Ureter (tissue), 1 donor: Measurements from ENCODE around the gene TBC1D4. TPM values are rescaled to one million over a fixed set of nuclear protein-coding genes. Genes with fewer than 3 reads are reported as not detected.
"Not testable (repeated sequence)": the region's sequence is repeated elsewhere in the genome, so short reads cannot be mapped to it uniquely, and the experiment has no call there.

Experiments
- DNase-seq: peaks from one replicate; pipeline ENCODE4 v3.0.0-alpha.2; 2020; ENCODE audit warnings: low spot score
- total RNA-seq: library from RNA; stranded (reverse); gene quantifications from one replicate; pipeline ENCODE4 v1.2.4, GENCODE V29; 2023
- donor health status: DM: yes; HTN: yes; CAD: no.

Gene TBC1D4
- total RNA-seq, 1 donor from 2014 or later, result 28.3 TPM

DNA sequence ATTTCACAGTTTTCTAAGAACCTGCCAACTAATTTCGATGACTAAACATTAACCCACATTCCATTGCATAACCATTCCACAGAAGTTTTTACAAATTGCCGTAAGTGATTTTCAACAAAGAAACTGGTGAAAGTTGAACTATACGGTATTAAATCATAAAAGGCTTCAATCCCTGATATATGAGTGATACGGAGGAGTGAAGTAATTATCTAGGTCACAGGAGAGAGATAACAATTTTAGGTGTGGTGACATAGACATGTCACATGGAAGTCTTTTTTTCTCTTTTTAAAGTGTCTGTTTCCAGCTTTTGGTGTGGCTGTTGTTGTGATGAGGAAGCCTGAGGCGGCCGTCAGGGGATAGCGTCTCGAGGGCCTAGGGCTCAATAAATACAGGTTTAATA is 29.4 kb downstream of the TBC1D4 start:
- no peak for DNase-seq

DNA sequence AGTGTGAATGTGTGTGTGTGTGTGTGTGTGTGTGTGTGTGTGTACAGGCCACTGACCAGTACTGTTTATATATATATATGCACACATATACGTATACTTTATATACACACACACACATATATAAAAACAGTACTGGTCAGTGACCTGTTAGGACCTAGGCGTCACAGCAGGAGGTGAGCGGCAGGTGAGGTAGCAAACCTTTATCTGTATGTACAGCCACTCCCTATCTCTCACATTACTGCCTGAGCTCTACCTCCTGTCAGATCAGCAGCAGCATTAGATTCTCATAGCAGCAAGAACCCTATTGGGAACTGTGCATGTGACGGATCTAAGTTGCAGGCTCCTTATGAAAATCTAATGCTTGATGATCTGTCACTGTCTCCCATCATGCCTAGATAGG is 34.5 kb downstream of the TBC1D4 start:
- DNase-seq, result no peak

- DNase-seq, result no peak
Observed at GRCh38 chr13:75446874-75447273, 35.1 kb downstream of the TBC1D4 start.

GRCh38 chr13:75445717-75446499 is 36.1 kb downstream of the TBC1D4 start:
- DNase-seq, result no peak

- no peak for DNase-seq
Observed at GRCh38 chr13:75444016-75444415, 38.0 kb downstream of the TBC1D4 start.

DNA sequence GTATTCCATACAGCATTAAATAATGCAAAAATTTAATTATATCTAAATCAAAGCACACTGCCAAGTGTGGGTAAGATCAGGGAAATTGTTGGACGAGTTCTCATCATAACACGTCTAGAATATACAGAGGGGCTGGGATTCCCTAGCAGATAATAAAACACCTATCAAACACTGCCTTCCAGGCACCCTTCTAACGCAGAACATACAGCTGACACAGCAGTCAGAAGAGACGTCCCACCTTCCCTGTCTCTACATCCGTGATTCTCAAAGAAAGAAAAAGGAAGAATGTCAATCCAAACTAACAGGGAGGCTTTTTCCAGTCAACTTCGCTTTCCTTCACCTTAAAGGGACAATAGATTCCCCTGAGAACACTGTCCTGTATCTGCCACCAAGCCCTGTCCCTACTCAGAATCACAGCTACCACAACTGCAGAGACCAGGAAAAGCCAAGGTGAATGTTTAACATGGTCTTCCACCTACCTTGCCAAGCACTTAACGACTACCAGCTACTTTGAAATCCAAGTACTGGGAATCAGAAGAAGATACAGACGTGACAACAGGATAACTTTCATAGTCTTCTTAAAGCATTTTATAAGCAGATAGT is 38.5 kb downstream of the TBC1D4 start:
- DNase-seq, result no peak

GRCh38 chr13:75442736-75443234 is 39.2 kb downstream of the TBC1D4 start:
- no peak for DNase-seq

DNA sequence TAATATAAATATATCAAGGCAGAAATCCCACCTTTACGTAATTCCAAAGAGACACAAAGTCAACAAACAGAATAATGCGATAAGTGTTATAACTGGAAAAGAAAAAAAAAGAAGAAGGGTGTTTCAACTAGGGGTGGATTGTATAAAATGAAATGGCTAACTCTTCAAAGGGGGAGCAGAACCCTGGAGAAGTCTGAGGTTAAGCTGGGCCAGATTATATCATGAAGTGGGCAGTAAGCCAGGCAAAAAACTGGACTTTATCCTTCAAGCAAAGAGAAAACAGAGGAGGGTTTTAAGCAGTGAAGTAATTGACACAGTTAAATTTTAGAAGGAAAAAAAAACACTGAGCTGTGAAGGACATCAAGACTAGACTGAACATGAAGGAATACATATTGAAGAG is 41.9 kb downstream of the TBC1D4 start:
- DNase-seq, result no peak

DNA sequence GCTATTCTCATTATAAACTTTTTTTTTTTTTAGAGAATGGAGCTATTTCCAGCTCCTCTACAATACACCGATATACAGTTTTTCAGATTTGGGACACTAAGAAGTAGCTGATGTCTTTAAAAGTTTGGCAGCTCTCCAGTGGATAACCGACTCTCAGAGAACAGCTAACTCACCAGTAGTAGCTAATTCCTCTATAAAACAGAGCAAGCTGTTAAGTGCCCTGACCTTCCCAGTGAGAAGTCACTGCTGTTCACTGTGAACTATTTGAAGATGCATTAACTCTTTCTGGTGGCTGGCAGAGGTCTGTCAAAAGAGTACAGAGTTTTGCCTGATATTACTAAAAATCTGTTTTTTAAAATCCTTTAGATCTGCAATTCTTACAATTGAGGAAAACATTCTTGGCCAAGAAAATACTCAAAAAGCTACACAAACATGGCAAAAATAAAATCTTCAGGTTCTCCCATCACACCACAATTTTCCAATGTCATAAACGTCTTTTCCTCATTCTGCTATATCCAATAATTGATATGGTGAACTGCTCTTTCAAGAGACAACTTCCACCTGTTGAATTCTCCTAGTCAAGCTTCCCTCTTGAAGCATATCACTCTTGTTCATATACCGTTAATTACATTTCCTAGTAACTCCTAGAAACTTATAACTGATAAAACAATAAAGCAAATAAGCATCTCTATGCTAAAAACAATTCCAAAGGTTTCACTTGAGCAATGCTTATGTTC is 44.2 kb downstream of the TBC1D4 start:
- no peak for DNase-seq

- DNase-seq, result not testable (repeated sequence)
Observed at GRCh38 chr13:75434126-75434525, 47.8 kb downstream of the TBC1D4 start.

DNA sequence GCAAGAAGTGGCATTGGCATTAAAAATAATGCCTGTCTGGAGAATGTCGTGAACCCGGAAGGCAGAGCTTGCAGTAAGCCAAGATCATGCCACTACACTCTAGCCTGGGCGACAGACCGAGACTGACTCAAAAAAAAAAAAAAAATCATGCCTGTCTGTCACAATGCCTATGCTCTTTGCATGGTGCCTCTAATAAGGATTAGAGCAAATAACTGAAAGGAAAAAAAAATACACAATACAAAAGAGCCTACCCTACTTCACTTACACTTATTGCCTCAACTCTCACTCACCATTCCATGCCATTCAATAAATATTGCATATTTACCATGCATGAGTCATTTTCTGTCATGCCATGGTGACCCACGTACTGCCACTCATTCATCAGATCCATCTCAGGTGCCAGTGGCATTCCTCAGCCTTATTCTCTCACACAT is 49.1 kb downstream of the TBC1D4 start:
- DNase-seq, result no peak

DNA sequence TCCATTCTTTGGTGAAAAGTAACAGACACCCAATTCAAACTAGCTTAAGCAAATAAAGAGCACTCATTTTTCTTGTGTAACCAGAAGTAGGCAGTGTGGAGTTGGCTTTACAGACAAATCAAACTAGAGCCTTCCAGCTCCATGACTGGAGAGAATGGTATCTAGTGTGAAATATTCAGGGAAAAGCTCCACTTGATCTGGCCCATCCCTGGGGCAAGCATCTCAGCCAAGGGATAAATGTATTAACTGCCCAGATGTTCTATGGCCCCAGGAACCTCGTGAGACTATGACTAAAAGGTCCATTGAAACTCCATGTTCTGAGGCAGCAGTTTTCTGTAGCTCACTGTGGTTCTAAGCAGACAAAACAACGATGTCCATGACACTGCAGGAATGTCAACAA is 49.9 kb downstream of the TBC1D4 start:
- no peak for DNase-seq

GRCh38 chr13:75430436-75431209 is 51.3 kb downstream of the TBC1D4 start:
- no peak for DNase-seq

DNA sequence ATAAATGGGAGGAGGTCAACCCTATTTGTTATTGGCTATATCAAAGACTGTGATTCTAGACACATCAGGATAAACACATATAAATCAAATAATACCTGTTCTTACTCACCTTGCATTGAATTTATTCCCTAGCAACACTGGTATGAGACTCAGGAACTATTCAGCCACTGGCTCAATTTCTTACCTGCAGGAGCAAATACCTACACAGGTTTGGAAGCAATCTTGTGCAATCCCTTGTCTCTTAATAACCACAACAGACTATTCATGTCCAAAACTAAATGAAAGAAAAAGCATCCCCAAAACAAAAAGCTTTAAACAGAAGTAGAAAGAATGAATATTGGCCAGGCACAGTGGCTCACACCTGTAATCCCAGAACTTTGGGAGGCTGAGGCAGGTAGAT is 55.5 kb downstream of the TBC1D4 start:
- no peak for DNase-seq

GRCh38 chr13:75425216-75426009 is 56.6 kb downstream of the TBC1D4 start:
- DNase-seq, result no peak

- no peak for DNase-seq
Observed at GRCh38 chr13:75423946-75424345, 58.0 kb downstream of the TBC1D4 start.

- DNase-seq, result no peak
Observed at GRCh38 chr13:75422028-75422427, 59.9 kb downstream of the TBC1D4 start.

DNA sequence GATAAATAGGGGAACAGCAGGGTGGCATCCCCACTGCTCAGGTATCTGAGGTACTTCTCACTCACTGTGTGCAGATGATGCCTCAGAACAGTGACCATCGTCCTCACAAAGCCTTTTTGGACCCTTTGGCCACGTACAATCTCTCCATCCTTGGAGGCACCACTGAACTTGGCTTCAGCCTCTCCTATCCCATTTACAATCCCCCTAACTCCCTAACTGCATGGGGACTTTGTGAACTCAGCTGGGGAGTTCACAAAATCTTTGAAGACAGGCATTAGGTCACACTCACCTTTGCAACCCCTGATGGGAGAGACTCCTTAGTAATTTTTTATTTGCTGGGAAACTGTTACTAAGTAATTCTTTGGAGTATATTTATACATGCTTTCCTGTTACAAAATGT is 60.8 kb downstream of the TBC1D4 start:
- DNase-seq, result no peak

DNA sequence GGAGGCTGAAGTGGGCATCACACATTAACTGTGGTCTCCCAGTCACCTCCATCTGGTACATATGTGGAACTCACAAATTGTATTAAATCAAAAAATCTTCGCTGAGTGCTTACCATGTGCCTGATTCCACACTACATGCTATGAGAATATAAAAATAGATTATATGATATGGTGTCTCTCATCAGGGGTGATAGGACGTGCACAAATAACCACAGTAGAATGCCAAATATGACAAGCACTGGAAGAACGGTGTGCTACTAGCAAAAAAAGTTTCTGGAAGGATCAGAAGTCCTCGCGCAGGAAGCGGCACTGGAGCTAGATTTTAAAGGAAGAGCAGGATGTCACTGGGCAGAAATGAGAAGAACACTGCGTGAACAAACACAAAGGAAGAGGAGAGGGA is 62.3 kb downstream of the TBC1D4 start:
- DNase-seq, result no peak

GRCh38 chr13:75418997-75419396 is 63.0 kb downstream of the TBC1D4 start:
- DNase-seq, result no peak
